PC-3 (cell line): ENCODE measurements around the gene DLGAP3. TPM values are rescaled to one million over a fixed set of nuclear protein-coding genes. Genes with fewer than 3 reads are reported as not detected.
"Not testable (repeated sequence)": the region's sequence is repeated elsewhere in the genome, so short reads cannot be mapped to it uniquely, and the experiment has no call there.

ENCODE experiments used
- ATAC-seq: fragments of 200-7000 bp; cut with Tn5 transposase; 2 replicates; pipeline ENCODE4 v1.9.1; 2020; ENCODE audit warnings: mild to moderate bottlenecking, moderate library complexity
- BruUV-seq: library from RNA; stranded (reverse); fragments of 400-500 nt; replicated peaks from 2 replicates; lab custom pipeline; 2021; lab: Mats Ljungman, UMichigan
- CTCF ChIA-PET: fragments of 300-600 bp; sonication (Branson Sonifier 250); formaldehyde crosslinking; loops from one replicate; lab custom pipeline; 2022; ENCODE audit warnings: antibody characterized with exemption; lab: Charles Lee
- POLR2A ChIA-PET: fragments of 300-600 bp; sonication (Branson Sonifier 250); formaldehyde crosslinking; loops from one replicate; lab custom pipeline; 2022; ENCODE audit warnings: antibody characterized with exemption; ENCODE audit not compliant: unreplicated experiment; lab: Charles Lee
- DNase-seq: peaks from one replicate; pipeline ENCODE4 v3.0.0-alpha.2; 2015
- H2AFZ ChIP-seq: fragments of 300-600 bp; sonication (generic); 2 replicates; pipeline ENCODE4 v1.6.0; 2016; ENCODE audit warnings: antibody characterized with exemption, low read length
- H3F3A ChIP-seq: fragments of 300-600 bp; sonication (generic); one replicate; pipeline ENCODE4 v1.6.0; 2017; ENCODE audit warnings: antibody characterized with exemption, low read length, control low read depth, mild to moderate bottlenecking; ENCODE audit not compliant: unreplicated experiment
- H3K27ac ChIP-seq: fragments of 300-600 bp; sonication (generic); 2 replicates; pipeline ENCODE4 v1.5.1; 2016; ENCODE audit warnings: mild to moderate bottlenecking, low read length
- H3K27me3 ChIP-seq: fragments of 300-600 bp; sonication (generic); 2 replicates; pipeline ENCODE4 v1.6.1; 2016; ENCODE audit warnings: low read length, mixed read lengths
- H3K36me3 ChIP-seq: fragments of 300-600 bp; sonication (generic); 2 replicates; pipeline ENCODE4 v1.6.1; 2016; ENCODE audit warnings: low read depth, mixed run types, low read length, mixed read lengths
- H3K4me1 ChIP-seq: fragments of 300-600 bp; sonication (generic); 2 replicates; pipeline ENCODE4 v1.5.1; 2016; ENCODE audit warnings: low read length; ENCODE audit not compliant: insufficient read depth
- H3K4me2 ChIP-seq: fragments of 300-600 bp; sonication (generic); 2 replicates; pipeline ENCODE4 v1.6.0; 2016; ENCODE audit warnings: low read length
- H3K4me3 ChIP-seq: fragments of 300-600 bp; sonication (generic); 2 replicates; pipeline ENCODE4 v1.5.1; 2016; ENCODE audit warnings: mild to moderate bottlenecking, low read length, mixed read lengths
- H3K79me2 ChIP-seq: fragments of 300-600 bp; sonication (generic); 2 replicates; pipeline ENCODE4 v1.6.1; 2017; ENCODE audit warnings: low read length, mixed read lengths
- H3K9ac ChIP-seq: fragments of 300-600 bp; sonication (generic); 2 replicates; pipeline ENCODE4 v1.6.0; 2016; ENCODE audit warnings: mild to moderate bottlenecking, low read length
- H3K9me2 ChIP-seq: fragments of 300-600 bp; sonication (generic); replicated peaks from 2 replicates; pipeline ENCODE4 v1.6.1; 2016; ENCODE audit warnings: mixed run types, low read length, mixed read lengths
- H3K9me3 ChIP-seq: fragments of 300-600 bp; sonication (generic); 2 replicates; pipeline ENCODE4 v1.6.1; 2016; ENCODE audit warnings: low read length, mixed read lengths
- H4K20me1 ChIP-seq: fragments of 300-600 bp; sonication (generic); 2 replicates; pipeline ENCODE4 v1.6.1; 2016; ENCODE audit warnings: low read length, mixed read lengths
- EZH2 ChIP-seq: fragments of 300-600 bp; sonication (generic); IDR thresholded peaks from one replicate; pipeline ENCODE4 v1.6.1; 2017; ENCODE audit warnings: antibody characterized with exemption, mild to moderate bottlenecking, low read length; ENCODE audit not compliant: unreplicated experiment
- EZH2phosphoT487 ChIP-seq: fragments of 300-600 bp; sonication (generic); IDR thresholded peaks from 2 replicates; pipeline ENCODE4 v1.6.1; 2018; ENCODE audit warnings: mild to moderate bottlenecking, antibody characterized with exemption, low read length, borderline replicate concordance
- intact Hi-C: fragments of 100-400 bp; cut with micrococcal nuclease; formaldehyde crosslinking; loops from 2 replicates; pipeline ENCODE4 v1.9.0; 2023
- total RNA-seq: library from RNA; depleted of rRNA; stranded (reverse); fragments of >200 nt; gene quantifications from 2 replicates; pipeline ENCODE4 v1.2.3, GENCODE V29; 2014
- TF ChIP-seq, protein P1 (sequence below): fragments of 300-600 bp; sonication (generic); conservative IDR thresholded peaks from 2 replicates; pipeline ENCODE4 v1.5.1; 2017; ENCODE audit warnings: antibody characterized with exemption, low read depth, mild to moderate bottlenecking, low read length

The DLGAP3 gene
- total RNA-seq, 1 experiment from 2014 or later = not detected

DNA sequence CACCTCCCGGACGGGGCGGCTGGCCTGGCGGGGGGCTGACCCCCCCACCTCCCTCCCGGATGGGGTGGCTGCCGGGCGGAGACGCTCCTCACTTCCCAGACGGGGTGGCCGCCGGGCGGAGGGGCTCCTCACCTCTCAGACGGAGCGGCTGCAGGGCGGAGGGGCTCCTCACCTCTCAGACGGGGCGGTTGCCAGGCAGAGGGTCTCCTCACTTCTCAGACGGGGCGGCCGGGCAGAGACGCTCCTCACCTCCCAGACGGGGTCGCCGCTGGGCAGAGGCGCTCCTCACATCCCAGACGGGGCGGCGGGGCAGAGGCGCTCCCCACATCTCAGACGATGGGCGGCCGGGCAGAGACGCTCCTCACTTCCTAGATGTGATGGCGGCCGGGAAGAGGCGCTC lies 38.2 kb upstream of the DLGAP3 start:
- intact Hi-C loops, POLR2A ChIA-PET, H4K20me1 ChIP-seq, CTCF ChIA-PET, H3K9ac ChIP-seq, H3K27ac ChIP-seq, H3K9me2 ChIP-seq, H3K27me3 ChIP-seq, DNase-seq, H3K4me3 ChIP-seq, H2AFZ ChIP-seq, H3K4me2 ChIP-seq, H3K79me2 ChIP-seq, H3F3A ChIP-seq, H3K9me3 ChIP-seq, BruUV-seq, H3K36me3 ChIP-seq, ATAC-seq: not testable (repeated sequence)
- peaks cover 11% of the 10 kb centered on the region for H3K4me1 ChIP-seq

- DNase-seq = no peak
- Histone ChIP-seq H2AFZ (no peak overlapping the region), H3K9me3 (no peaks in the 10 kb centered on the region), H3K79me2 (no peaks in the 10 kb centered on the region), H3K27me3 (peaks cover 12% of the 10 kb centered on the region; the same call in 1 of the 2 replicates), H3K27ac (no peak overlapping the region), H3F3A (no peaks in the 10 kb centered on the region), H3K9ac (no peak overlapping the region), H3K9me2 (no peaks in the 10 kb centered on the region), H3K4me3 (no peak overlapping the region), H4K20me1 (no peaks in the 10 kb centered on the region), H3K4me1 (peaks cover 3% of the 10 kb centered on the region), H3K36me3 (no peaks in the 10 kb centered on the region), H3K4me2 (no peak overlapping the region)
- intact Hi-C loops = no loop called here
- ChIA-PET CTCF (no interaction called here), POLR2A (no interaction called here)
- BruUV-seq = no TSS peak
- TF ChIP-seq, protein P1, sequence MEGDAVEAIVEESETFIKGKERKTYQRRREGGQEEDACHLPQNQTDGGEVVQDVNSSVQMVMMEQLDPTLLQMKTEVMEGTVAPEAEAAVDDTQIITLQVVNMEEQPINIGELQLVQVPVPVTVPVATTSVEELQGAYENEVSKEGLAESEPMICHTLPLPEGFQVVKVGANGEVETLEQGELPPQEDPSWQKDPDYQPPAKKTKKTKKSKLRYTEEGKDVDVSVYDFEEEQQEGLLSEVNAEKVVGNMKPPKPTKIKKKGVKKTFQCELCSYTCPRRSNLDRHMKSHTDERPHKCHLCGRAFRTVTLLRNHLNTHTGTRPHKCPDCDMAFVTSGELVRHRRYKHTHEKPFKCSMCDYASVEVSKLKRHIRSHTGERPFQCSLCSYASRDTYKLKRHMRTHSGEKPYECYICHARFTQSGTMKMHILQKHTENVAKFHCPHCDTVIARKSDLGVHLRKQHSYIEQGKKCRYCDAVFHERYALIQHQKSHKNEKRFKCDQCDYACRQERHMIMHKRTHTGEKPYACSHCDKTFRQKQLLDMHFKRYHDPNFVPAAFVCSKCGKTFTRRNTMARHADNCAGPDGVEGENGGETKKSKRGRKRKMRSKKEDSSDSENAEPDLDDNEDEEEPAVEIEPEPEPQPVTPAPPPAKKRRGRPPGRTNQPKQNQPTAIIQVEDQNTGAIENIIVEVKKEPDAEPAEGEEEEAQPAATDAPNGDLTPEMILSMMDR = no peak
- no peak for TF ChIP-seq EZH2phosphoT487
- no peak for TF ChIP-seq EZH2
- ATAC-seq = no peak
These were observed 36.1 kb upstream of the DLGAP3 start for GRCh38 chr1:34965597-34965996.

DNA sequence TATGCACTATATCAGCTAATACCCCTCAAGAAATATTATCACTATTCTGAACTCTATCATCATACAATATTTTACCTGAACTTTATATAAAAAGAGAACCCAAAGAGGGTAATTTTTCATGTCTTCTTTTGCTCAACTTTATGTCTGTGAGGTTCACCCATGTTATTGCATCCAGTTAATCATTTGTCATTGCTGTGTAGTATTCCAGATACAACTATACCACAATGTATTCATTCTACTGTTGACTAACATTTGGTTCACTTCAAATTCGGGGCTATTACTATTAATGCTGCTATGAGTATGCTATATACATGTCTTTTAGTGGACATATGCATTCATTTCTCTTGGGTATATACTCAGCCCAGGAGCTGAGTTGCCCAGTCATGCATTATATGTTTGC lies 21.0 kb upstream of the DLGAP3 start:
- no peak overlapping the region for H3K27ac ChIP-seq
- H4K20me1 ChIP-seq = no peaks in the 10 kb centered on the region
- no peaks in the 10 kb centered on the region for H3F3A ChIP-seq
- no peaks in the 10 kb centered on the region for H3K4me1 ChIP-seq
- CTCF ChIA-PET = no interaction called here
- DNase-seq = no peak
- intact Hi-C loops = no loop called here
- H3K4me2 ChIP-seq = no peak overlapping the region
- ATAC-seq = no peak
- H3K9me2 ChIP-seq = no peaks in the 10 kb centered on the region
- TF ChIP-seq, protein P1 = no peak
- BruUV-seq = no TSS peak
- H3K79me2 ChIP-seq = no peaks in the 10 kb centered on the region
- peaks cover 50% of the 10 kb centered on the region for H3K27me3 ChIP-seq
- H3K4me3 ChIP-seq = no peak overlapping the region
- H3K9ac ChIP-seq = no peak overlapping the region
- POLR2A ChIA-PET = no interaction called here
- H3K9me3 ChIP-seq = no peaks in the 10 kb centered on the region
- no peak overlapping the region for H2AFZ ChIP-seq
- no peaks in the 10 kb centered on the region for H3K36me3 ChIP-seq

DNA sequence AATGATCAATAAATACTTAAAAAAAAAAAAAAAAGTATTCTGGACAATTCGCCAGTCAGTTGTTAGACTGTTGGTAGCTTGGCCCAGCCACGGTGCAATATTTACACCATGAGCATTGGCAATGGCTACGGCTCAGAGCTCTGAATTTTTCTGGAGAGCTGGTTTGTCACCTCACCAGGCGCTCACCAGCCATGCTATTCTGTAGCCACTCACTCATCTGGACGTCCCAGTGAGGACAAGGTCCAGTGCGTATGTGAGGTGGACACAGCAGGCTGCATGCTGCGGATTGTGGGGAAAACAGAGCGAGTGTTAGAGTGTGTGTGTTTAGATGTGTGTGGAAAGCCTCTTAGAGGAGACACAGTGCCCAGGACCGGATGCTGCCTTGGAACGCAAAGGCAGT lies 19.3 kb upstream of the DLGAP3 start:
- H3K9ac ChIP-seq, H3K4me3 ChIP-seq, H3K9me3 ChIP-seq, H2AFZ ChIP-seq, H3F3A ChIP-seq, H3K9me2 ChIP-seq, CTCF ChIA-PET, BruUV-seq, H3K36me3 ChIP-seq, H3K4me2 ChIP-seq, POLR2A ChIA-PET, H3K4me1 ChIP-seq, H3K27ac ChIP-seq, H4K20me1 ChIP-seq, DNase-seq, ATAC-seq, H3K79me2 ChIP-seq, intact Hi-C loops: not testable (repeated sequence)
- peaks cover 40% of the 10 kb centered on the region for H3K27me3 ChIP-seq

DNA sequence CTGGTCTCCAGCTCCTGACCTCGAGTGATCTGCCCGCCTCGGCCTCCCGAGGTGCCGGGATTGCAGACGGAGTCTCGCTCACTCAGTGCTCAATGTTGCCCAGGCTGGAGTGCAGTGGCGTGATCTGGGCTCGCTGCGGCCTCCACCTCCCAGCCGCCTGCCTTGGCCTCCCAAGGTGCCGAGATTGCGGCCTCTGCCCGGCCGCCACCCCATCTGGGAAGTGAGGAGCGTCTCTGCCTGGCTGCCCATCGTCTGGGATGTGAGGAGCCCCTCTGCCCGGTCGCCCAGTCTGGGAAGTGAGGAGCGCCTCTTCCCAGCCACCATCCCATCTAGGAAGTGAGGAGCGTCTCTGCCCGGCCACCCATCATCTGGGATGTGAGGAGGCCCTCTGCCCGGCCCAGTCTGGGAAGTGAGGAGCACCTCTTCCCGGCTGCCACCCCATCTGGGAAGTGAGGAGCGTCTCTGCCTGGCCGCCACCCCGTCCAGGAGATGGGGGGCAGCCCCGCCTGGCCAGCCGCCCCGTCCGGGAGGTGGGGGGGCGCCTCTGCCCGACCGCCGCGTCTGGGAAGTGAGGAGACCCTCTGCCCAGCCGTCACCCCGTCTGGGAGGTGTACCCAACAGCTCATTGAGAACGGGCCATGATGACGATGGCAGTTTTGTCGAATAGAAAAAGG lies 18.3 kb upstream of the DLGAP3 start:
- ATAC-seq, H3K4me2 ChIP-seq, POLR2A ChIA-PET, H3K79me2 ChIP-seq, H3K27ac ChIP-seq, H3K4me1 ChIP-seq, intact Hi-C loops, H3K4me3 ChIP-seq, H3K9me2 ChIP-seq, H2AFZ ChIP-seq, H3K9ac ChIP-seq, H4K20me1 ChIP-seq, DNase-seq, BruUV-seq, H3F3A ChIP-seq, H3K36me3 ChIP-seq, H3K9me3 ChIP-seq, CTCF ChIA-PET: not testable (repeated sequence)
- peaks cover 45% of the 10 kb centered on the region for H3K27me3 ChIP-seq
